ENCODE measurements around the gene SLC35G3.

DNA sequence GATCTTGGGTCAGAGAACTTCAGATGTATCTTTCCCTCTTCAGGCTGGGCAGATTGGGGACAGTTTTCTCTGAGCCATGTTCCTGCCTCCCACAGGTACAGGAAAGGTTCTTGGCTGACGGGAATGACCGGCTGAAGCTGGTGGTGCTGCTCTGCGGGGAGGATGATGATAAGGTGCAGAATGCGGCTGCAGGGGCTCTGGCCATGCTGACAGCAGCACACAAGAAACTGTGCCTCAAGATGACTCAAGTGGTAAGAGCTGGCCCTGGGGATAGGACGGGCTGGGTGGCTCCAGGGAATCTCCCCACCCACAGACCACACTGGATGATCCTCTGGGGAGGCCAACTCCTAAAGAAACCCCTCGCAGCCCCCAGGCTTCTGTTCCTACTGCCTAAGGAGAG lies 10.9 kb downstream of the SLC35G3 start:
- no peak for TF ChIP-seq POLR2A (IDR thresholded peaks at IDR 0.05)
- TF ChIP-seq, protein P1, sequence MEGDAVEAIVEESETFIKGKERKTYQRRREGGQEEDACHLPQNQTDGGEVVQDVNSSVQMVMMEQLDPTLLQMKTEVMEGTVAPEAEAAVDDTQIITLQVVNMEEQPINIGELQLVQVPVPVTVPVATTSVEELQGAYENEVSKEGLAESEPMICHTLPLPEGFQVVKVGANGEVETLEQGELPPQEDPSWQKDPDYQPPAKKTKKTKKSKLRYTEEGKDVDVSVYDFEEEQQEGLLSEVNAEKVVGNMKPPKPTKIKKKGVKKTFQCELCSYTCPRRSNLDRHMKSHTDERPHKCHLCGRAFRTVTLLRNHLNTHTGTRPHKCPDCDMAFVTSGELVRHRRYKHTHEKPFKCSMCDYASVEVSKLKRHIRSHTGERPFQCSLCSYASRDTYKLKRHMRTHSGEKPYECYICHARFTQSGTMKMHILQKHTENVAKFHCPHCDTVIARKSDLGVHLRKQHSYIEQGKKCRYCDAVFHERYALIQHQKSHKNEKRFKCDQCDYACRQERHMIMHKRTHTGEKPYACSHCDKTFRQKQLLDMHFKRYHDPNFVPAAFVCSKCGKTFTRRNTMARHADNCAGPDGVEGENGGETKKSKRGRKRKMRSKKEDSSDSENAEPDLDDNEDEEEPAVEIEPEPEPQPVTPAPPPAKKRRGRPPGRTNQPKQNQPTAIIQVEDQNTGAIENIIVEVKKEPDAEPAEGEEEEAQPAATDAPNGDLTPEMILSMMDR (IDR thresholded peaks at IDR 0.05 in 4 of 5, conservative IDR thresholded peaks at IDR 0.05 in 1 of 5) = no peak
